OCI-LY7 (cell line): ENCODE data around the gene AMIGO2. TPM values are rescaled to one million over a fixed set of nuclear protein-coding genes. Genes with fewer than 3 reads are reported as not detected.
"Not testable (repeated sequence)": the region's sequence is repeated elsewhere in the genome, so short reads cannot be mapped to it uniquely, and the experiment has no call there.

ENCODE experiments used
- BruUV-seq: library from RNA; stranded (reverse); fragments of 400-500 nt; replicated peaks from 2 replicates; lab custom pipeline; 2021; lab: Mats Ljungman, UMichigan
- CTCF ChIA-PET: fragments of 300-600 bp; sonication (Branson Sonifier 250); formaldehyde crosslinking; loops from one replicate; lab custom pipeline; 2022; ENCODE audit warnings: antibody characterized with exemption; ENCODE audit not compliant: unreplicated experiment; lab: Charles Lee
- POLR2A ChIA-PET: fragments of 300-600 bp; sonication (Branson Sonifier 250); formaldehyde crosslinking; loops from one replicate; lab custom pipeline; 2022; ENCODE audit warnings: antibody characterized with exemption; lab: Charles Lee
- DNase-seq: peaks from one replicate; pipeline ENCODE4 v3.0.0-alpha.2; 2015; ENCODE audit warnings: low spot score
- H2AFZ ChIP-seq: fragments of 200-600 bp; sonication (generic), shearing (Covaris generic); 2 replicates; pipeline ENCODE4 v1.6.1; 2014; ENCODE audit warnings: mild to moderate bottlenecking, antibody characterized with exemption, low read length, moderate library complexity
- H3K27ac ChIP-seq: fragments of 200-600 bp; sonication (generic); 2 replicates; pipeline ENCODE4 v1.5.1; 2014; ENCODE audit warnings: mixed run types, low read depth, mild to moderate bottlenecking, moderate library complexity, low read length, inconsistent platforms; ENCODE audit not compliant: poor library complexity, severe bottlenecking
- H3K36me3 ChIP-seq: fragments of 200-600 bp; sonication (generic); 2 replicates; pipeline ENCODE4 v1.6.1; 2014; ENCODE audit warnings: mild to moderate bottlenecking, antibody characterized with exemption, low read length, moderate library complexity, mixed read lengths; ENCODE audit not compliant: insufficient read depth
- H3K4me1 ChIP-seq: fragments of 200-600 bp; sonication (generic); 2 replicates; pipeline ENCODE4 v1.5.1; 2014; ENCODE audit warnings: mild to moderate bottlenecking, low read length; ENCODE audit not compliant: insufficient read depth, poor library complexity, severe bottlenecking
- H3K4me2 ChIP-seq: fragments of 200-600 bp; sonication (generic); 2 replicates; pipeline ENCODE4 v1.6.1; 2014; ENCODE audit warnings: mild to moderate bottlenecking, low read length
- H3K4me3 ChIP-seq: fragments of 200-600 bp; sonication (generic); 2 replicates; pipeline ENCODE4 v1.5.1; 2014; ENCODE audit warnings: mild to moderate bottlenecking, low read depth, low read length; ENCODE audit not compliant: poor library complexity, severe bottlenecking
- H3K79me2 ChIP-seq: fragments of 200-600 bp; sonication (generic); 2 replicates; pipeline ENCODE4 v1.6.1; 2016; ENCODE audit warnings: low read depth, mild to moderate bottlenecking, low read length, moderate library complexity, mixed read lengths; ENCODE audit not compliant: insufficient read depth
- H3K9me2 ChIP-seq: fragments of 200-600 bp; sonication (generic); 2 replicates; pipeline ENCODE4 v1.6.1; 2016; ENCODE audit warnings: mild to moderate bottlenecking, low read length, mixed read lengths; ENCODE audit not compliant: insufficient read depth
- H3K9me3 ChIP-seq: fragments of 200-600 bp; sonication (generic); 2 replicates; pipeline ENCODE4 v1.6.1; 2014; ENCODE audit warnings: mild to moderate bottlenecking, mixed run types, low read length, mixed read lengths
- H4K20me1 ChIP-seq: fragments of 200-600 bp; sonication (generic); 2 replicates; pipeline ENCODE4 v1.6.1; 2014; ENCODE audit warnings: mild to moderate bottlenecking, antibody characterized with exemption, low read length, moderate library complexity, mixed read lengths; ENCODE audit not compliant: insufficient read depth
- EZH2phosphoT487 ChIP-seq: fragments of 200-600 bp; sonication (generic); IDR thresholded peaks from 2 replicates; pipeline ENCODE4 v1.6.1; 2018; ENCODE audit warnings: low read depth, borderline replicate concordance, mild to moderate bottlenecking, mixed run types, antibody characterized with exemption, low read length, moderate library complexity, mixed read lengths
- intact Hi-C: fragments of 100-400 bp; cut with micrococcal nuclease; formaldehyde crosslinking; loops from one replicate; pipeline ENCODE4 v1.10.0; 2022; ENCODE audit not compliant: unreplicated experiment
- total RNA-seq, 2 experiments: library from RNA; depleted of rRNA in 1 of 2; stranded (reverse); fragments of >200 nt in 1 of 2; shearing (Covaris generic) in 1 of 2; gene quantifications; 2 replicates each; pipeline ENCODE4 v1.2.3, GENCODE V29; 2014 to 2022
- TF ChIP-seq, protein P1 (sequence below): fragments of 200-600 bp; sonication (generic); conservative IDR thresholded peaks from 2 replicates; pipeline ENCODE4 v1.5.1; 2014; ENCODE audit warnings: mild to moderate bottlenecking, antibody characterized with exemption, low read length, moderate library complexity, mixed read lengths

Gene AMIGO2
- total RNA-seq, 2 experiments from 2014 or later = not detected

DNA sequence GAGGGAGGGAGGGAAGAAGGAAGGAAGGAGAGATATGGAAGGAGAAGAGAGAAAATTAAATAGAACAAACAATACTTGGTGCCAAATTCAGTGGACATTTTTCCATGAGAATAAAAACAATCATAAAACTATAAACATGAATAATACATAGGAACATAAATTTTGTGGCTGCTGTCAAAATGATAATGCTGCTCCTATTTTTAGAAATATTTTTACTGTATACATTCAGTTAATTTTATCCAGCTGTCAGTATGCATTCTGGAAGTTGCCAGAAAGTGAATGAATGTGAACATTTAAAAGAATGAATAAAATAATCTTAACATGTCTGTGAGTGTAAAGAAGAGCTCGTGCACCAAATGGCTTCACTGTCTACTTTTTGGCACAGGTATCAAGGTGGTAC lies 14.2 kb downstream of the AMIGO2 start:
- Histone ChIP-seq H3K9me2 (no peaks in the 10 kb centered on the region), H3K36me3 (no peaks in the 10 kb centered on the region), H3K79me2 (no peaks in the 10 kb centered on the region), H3K27ac (no peak overlapping the region), H3K4me2 (no peak overlapping the region), H3K9me3 (no peaks in the 10 kb centered on the region), H3K4me1 (no peaks in the 10 kb centered on the region), H2AFZ (no peak overlapping the region), H3K4me3 (no peak overlapping the region), H4K20me1 (no peaks in the 10 kb centered on the region)
- intact Hi-C loops = no loop called here
- BruUV-seq = no TSS peak
- TF ChIP-seq, protein P1, sequence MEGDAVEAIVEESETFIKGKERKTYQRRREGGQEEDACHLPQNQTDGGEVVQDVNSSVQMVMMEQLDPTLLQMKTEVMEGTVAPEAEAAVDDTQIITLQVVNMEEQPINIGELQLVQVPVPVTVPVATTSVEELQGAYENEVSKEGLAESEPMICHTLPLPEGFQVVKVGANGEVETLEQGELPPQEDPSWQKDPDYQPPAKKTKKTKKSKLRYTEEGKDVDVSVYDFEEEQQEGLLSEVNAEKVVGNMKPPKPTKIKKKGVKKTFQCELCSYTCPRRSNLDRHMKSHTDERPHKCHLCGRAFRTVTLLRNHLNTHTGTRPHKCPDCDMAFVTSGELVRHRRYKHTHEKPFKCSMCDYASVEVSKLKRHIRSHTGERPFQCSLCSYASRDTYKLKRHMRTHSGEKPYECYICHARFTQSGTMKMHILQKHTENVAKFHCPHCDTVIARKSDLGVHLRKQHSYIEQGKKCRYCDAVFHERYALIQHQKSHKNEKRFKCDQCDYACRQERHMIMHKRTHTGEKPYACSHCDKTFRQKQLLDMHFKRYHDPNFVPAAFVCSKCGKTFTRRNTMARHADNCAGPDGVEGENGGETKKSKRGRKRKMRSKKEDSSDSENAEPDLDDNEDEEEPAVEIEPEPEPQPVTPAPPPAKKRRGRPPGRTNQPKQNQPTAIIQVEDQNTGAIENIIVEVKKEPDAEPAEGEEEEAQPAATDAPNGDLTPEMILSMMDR = no peak
- TF ChIP-seq EZH2phosphoT487 = no peak
- no peak for DNase-seq
- ChIA-PET CTCF (no interaction called here), POLR2A (interaction anchor here (1.2 kb wide), 1 partner anchor 14 kb away, joined by 5 read pairs; the partner anchor contains the start of genes AMIGO2 and PCED1B)

DNA sequence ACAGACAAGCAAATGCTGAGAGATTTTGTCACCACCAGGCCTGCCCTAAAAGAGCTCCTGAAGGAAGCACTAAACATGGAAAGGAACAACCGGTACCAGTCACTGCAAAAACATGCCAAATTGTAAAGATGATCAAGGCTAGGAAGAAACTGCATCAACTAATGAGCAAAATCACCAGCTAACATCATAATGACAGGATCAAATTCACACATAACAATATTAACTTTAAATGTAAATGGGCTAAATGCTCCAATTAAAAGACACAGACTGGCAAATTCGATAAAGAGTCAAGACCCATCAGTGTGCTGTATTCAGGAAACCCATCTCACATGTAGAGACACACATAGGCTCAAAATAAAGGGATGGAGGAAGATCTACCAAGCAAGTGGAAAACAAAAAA lies 21.1 kb downstream of the AMIGO2 start:
- BruUV-seq, H3K4me1 ChIP-seq, intact Hi-C loops, CTCF ChIA-PET, POLR2A ChIA-PET, H3K9me3 ChIP-seq, H3K79me2 ChIP-seq, H3K4me3 ChIP-seq, H3K4me2 ChIP-seq, H3K9me2 ChIP-seq, H3K27ac ChIP-seq, H4K20me1 ChIP-seq, H3K36me3 ChIP-seq, DNase-seq, H2AFZ ChIP-seq: not testable (repeated sequence)

DNA sequence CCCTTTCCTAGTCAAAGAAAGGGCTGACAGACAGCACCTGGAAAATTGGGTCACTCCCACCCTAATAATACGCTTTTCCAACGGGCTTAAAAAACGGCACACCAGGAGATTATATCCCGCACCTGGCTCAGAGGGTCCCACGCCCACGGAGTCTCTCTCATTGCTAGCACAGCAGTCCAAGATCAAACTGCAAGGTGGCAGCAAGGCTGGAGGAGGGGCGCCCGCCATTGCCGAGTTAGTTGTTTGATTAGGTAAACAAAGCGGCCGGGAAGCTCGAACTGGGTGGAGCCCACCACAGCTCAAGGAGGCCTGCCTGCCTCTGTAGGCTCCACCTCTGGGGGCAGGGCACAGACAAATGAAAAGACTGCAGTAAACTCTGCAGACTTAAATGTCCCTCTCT lies 22.8 kb downstream of the AMIGO2 start:
- CTCF ChIA-PET = not testable (repeated sequence)

DNA sequence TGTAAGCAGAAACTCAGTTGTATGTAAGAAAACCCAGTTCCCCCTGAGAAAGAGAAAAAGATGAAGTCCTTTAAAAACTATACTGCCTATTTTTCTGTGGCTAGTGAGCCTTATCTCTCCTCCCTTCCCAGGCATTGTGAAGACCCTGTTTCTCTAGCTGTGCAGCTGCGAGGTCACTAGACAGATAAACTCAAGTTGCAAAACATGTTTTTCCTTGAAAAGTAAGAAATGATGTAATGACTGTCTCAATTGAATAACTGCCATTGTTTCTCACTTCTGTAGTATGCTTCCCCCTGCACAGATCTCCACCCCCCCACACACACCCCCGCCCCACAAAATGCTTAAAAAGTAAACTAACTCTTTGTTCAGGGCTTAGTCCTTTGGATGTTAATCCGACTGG lies 23.9 kb downstream of the AMIGO2 start:
- CTCF ChIA-PET, H2AFZ ChIP-seq: not testable (repeated sequence)

More for the DNA sequence above, 22.8 kb downstream of the AMIGO2 start:
- BruUV-seq, H3K9me2 ChIP-seq, H3K4me1 ChIP-seq, intact Hi-C loops, H3K79me2 ChIP-seq, H3K36me3 ChIP-seq, H2AFZ ChIP-seq, H3K4me2 ChIP-seq, H4K20me1 ChIP-seq, H3K27ac ChIP-seq, H3K4me3 ChIP-seq, DNase-seq, H3K9me3 ChIP-seq: not testable (repeated sequence)
- POLR2A ChIA-PET = interaction anchor here (0.5 kb wide), 1 partner anchor 623 kb away, joined by 3 read pairs; no protein-coding TSS in a partner anchor

More for the DNA sequence above, 23.9 kb downstream of the AMIGO2 start:
- H3K79me2 ChIP-seq, H3K9me3 ChIP-seq, H3K4me2 ChIP-seq, BruUV-seq, H3K27ac ChIP-seq, H3K36me3 ChIP-seq, H3K4me1 ChIP-seq, DNase-seq, H4K20me1 ChIP-seq, POLR2A ChIA-PET, H3K4me3 ChIP-seq, intact Hi-C loops, H3K9me2 ChIP-seq: not testable (repeated sequence)
